ENCODE data around the gene SETD7. TPM values are rescaled to one million over a fixed set of nuclear protein-coding genes. Genes with fewer than 3 reads are reported as not detected.

SETD7 gene
- total RNA-seq: 44.9 TPM
- long read RNA-seq, full-length matches to known transcripts: 16 of 38 reads
- long read RNA-seq, partial matches to known transcripts: 1 of 38 reads
- long read RNA-seq, other reads (novel, unspliced or antisense): 21 of 38 reads

DNA sequence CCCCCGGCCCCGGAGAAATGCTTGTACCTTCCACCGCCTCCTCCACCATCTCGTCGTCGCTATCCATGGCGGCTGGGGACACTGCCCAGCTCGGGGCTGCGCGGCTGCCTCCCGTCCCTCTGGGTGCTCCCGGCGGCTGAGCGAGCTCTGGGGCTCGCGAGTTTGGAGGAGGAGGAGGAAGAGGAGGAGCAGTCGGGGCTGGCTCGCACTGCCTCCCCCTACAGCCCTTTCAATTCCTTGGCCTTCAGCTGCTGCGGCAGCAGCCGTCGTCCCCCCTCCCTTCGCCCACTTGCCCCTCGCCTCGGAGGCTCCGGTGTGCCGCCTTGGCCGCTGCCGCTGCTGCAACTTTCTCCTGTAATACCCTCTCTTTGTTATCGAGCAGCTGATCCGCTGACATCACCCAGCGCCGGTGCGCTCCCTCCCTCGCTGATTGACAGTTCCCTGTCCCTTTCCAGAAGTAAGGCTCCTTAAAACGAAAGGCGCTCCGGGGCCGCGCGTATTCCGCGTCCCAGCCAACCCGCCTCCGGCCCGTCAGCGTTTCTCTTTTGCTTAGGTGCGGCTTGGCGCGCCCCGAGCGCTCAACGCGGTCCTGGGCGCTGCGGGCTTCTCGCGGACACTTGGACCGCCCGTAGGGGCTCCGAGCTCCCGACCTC, at the start of gene SETD7:
Gene SETD7 (minus strand): TSS at position 149 of the 653 bp plus-strand sequence. CDS start 82 bp downstream, at position 67.
- ATAC-seq: peak; percentile 76

DNA sequence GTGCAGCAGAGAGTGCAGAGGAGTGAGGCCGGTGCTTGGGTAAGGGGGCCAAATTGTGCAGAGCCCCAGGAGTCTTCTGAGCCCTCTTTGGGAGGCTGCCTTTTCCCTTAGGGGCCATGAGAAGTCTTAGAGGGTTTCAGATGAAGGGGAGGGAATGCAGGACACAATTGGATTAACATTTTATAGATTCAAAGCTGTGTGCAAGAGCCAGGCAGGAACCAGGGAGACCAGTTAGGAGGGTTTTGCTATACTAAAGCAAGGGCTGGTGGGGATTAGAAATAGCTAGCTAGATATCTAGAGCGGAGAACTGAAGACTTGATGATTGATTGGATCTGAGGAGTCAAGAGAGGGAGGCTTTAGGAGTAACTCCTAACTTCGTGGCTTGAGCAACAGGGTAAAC, 49.5 kb upstream of the SETD7 start:
- no peaks in the 10 kb centered on the region for H3K36me3 ChIP-seq
- intact Hi-C loops (cut with DNase I): no loop called here
- no peaks in the 10 kb centered on the region for H3K9me3 ChIP-seq
- H3K27ac ChIP-seq: no peak overlapping the region
- H3K27me3 ChIP-seq: no peaks in the 10 kb centered on the region
- TF ChIP-seq, protein P1, sequence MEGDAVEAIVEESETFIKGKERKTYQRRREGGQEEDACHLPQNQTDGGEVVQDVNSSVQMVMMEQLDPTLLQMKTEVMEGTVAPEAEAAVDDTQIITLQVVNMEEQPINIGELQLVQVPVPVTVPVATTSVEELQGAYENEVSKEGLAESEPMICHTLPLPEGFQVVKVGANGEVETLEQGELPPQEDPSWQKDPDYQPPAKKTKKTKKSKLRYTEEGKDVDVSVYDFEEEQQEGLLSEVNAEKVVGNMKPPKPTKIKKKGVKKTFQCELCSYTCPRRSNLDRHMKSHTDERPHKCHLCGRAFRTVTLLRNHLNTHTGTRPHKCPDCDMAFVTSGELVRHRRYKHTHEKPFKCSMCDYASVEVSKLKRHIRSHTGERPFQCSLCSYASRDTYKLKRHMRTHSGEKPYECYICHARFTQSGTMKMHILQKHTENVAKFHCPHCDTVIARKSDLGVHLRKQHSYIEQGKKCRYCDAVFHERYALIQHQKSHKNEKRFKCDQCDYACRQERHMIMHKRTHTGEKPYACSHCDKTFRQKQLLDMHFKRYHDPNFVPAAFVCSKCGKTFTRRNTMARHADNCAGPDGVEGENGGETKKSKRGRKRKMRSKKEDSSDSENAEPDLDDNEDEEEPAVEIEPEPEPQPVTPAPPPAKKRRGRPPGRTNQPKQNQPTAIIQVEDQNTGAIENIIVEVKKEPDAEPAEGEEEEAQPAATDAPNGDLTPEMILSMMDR (IDR thresholded peaks at IDR 0.05): no peak
- ATAC-seq (no peak), DNase-seq (no peak)
- H3K4me3 ChIP-seq: no peak overlapping the region
- peaks cover 5% of the 10 kb centered on the region for H3K4me1 ChIP-seq

More for the DNA sequence above, at the start of gene SETD7:
- H3K27ac ChIP-seq: peak within 1 kb of the TSS; percentile 94
- peak within 1 kb of the TSS; percentile 94 for H3K4me3 ChIP-seq
- H3K4me1 ChIP-seq: peaks cover 48% of the 10 kb centered on the region
- intact Hi-C loops (cut with DNase I): no loop called here
- peak; percentile 88 for DNase-seq
- H3K9me3 ChIP-seq: no peaks in the 10 kb centered on the region
- no peaks in the 10 kb centered on the region for H3K27me3 ChIP-seq
- TF ChIP-seq, protein P1 (IDR thresholded peaks at IDR 0.05): no peak
- H3K36me3 ChIP-seq: no peaks in the 10 kb centered on the region

DNA sequence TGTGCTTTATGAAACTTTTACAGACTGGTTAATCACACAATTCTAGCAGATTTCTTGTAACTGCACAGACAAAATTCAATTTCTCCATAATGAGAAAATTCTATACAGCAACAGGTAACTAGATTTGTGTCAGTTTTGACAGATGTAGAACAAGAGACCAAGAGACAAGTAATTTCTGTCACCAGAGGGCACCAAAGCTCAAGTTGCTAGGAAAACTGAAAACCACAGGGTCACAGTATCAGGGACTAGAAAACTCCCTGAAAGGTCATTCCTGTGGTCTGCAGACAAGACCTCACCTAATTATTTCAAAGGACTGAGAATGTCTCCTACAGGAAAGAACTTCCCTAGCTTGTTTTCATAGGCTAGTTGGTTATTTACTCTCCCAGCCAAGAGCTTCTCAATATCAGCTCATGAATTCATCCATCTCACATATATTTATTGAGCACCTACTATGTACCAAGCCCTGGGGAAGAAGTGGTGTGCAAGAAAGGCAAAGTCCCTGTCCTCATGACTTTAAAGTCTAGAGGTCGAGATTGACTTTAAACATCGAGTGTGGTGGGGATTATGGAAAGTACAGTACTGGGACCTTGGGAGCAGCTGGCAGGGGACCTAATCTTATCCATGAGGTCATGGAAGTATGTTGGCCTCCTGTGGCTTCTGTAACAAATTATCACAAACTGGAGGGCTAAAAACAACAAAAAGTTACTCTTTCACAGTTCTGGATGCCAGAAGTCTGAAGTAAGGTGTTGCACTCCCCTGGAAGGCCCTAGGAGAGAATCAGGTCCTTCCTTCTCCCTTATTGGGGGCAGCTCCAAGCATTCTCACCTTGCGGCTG, 47.8 kb upstream of the SETD7 start:
- Histone ChIP-seq H3K4me3 (no peak overlapping the region), H3K36me3 (no peaks in the 10 kb centered on the region), H3K27me3 (no peaks in the 10 kb centered on the region), H3K27ac (no peak overlapping the region), H3K9me3 (no peaks in the 10 kb centered on the region), H3K4me1 (peaks cover 5% of the 10 kb centered on the region)
- intact Hi-C loops (cut with DNase I): no loop called here
- TF ChIP-seq, protein P1 (IDR thresholded peaks at IDR 0.05): peak; percentile 69
- DNase-seq (no peak), ATAC-seq (peak; percentile 76)

DNA sequence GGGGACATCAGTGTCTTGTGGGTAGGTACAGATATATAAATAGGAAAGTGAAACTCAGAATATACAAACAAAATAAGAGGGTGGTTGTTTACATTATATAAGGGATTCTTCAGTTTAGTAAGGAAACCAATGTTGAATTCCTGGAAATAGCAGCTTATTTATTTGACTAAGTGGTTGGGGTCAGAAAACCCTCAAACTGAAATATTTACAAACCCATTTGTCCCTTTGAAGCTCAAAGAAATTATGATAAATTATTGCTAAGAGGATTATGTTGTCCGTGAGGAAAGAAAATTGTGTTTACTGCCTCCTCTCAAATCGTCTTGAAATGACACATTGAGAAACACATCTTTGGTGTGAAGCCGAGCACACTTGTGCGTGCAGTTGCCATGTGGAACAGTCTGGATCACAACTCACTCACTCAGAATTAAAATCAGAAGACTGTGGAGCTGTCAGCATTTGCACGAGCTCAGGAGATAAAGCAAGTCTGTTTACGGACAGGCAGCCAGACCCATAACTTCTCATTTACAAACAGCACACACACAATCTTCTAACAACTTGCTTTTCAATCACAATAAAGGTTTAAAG, 46.8 kb upstream of the SETD7 start:
- Histone ChIP-seq H3K36me3 (no peaks in the 10 kb centered on the region), H3K4me1 (peaks cover 5% of the 10 kb centered on the region), H3K27ac (no peak overlapping the region), H3K4me3 (no peak overlapping the region), H3K27me3 (no peaks in the 10 kb centered on the region), H3K9me3 (no peaks in the 10 kb centered on the region)
- ATAC-seq (no peak), DNase-seq (no peak)
- intact Hi-C loops (cut with DNase I): no loop called here
- TF ChIP-seq, protein P1 (IDR thresholded peaks at IDR 0.05): no peak

DNA sequence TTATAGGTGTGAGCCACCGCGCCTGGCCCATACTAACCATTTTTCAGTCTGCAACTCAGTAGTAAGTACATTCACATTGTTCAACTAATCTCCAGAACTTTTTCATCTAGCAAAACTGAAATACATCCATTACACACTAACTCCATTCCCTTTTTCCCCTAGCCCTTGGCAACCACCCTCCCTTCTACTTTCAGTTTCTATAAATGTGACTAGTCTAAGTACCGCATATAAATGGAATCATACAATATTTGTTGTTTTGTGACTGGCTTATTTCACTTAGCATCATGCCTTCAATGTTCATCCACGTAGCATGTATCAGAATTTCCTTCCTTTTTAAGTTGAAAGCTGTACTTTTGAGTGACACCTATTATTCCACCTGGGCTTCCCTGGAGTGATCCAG, 44.6 kb upstream of the SETD7 start:
- ATAC-seq: no peak
- Histone ChIP-seq H3K36me3 (no peaks in the 10 kb centered on the region), H3K9me3 (no peaks in the 10 kb centered on the region), H3K4me3 (no peak overlapping the region), H3K27ac (no peak overlapping the region), H3K27me3 (no peaks in the 10 kb centered on the region), H3K4me1 (peaks cover 3% of the 10 kb centered on the region)
- TF ChIP-seq, protein P1 (IDR thresholded peaks at IDR 0.05): no peak
- intact Hi-C loops (cut with DNase I): no loop called here
- no peak for DNase-seq
